ENCODE data around the gene MATCAP1. TPM values are rescaled to one million over a fixed set of nuclear protein-coding genes. Genes with fewer than 3 reads are reported as not detected.

Gene MATCAP1
- total and polyA plus RNA-seq, 2 of the 13 experiments (the other 11 are each of a cell fraction or from before 2014, with no cell fraction given), result 11.2 to 24.5 TPM

DNA sequence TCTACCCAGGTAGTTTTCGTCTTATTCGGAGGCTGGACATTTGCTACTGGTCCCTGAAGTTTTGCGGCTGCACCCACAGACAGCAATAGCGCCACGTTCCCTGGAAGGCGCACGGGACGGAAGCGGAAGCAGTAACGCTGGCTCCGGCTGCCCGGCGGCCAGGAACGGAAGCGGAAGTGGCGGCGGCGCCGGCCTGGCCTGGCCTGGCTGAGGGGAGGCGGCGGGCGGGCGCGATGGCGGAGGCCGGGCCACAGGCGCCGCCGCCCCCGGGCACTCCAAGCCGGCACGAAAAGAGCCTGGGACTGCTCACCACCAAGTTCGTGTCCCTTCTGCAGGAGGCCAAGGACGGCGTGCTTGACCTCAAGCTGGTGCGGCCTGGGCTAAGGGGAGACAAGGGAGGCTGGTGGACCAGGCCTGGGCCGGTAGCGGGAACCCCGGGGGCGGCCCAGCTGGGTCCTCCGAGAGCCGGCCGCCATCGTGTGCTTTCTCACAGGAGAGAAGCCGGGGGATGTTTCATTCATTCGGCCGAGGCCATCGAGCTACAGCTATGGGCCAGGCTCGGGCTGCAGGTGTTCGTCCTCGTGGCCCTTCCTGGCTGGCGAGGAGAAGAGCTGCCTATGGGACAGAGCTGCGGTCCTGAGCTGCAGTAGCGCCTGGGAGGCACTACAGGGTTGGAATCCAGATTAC lies 8.4 kb upstream of the MATCAP1 start, which contains the start of gene E2F4 (continued):
- TF ChIP-seq ZBTB34 (CRISPR knock-in tag; IDR thresholded peaks at IDR 0.05) (no peak), ZFP41 (CRISPR knock-in tag; IDR thresholded peaks at IDR 0.05; ENCODE audit: borderline replicate concordance) (peak; percentile 62; the same call in 1 of the 2 replicates), ZMYM3 (CRISPR knock-in tag; IDR thresholded peaks at IDR 0.05) (peak; percentile 88), FOXC1 (CRISPR knock-in tag; IDR thresholded peaks at IDR 0.05; ENCODE audit: borderline replicate concordance) (peak; percentile 86), ZFYVE20 (CRISPR knock-in tag; IDR thresholded peaks at IDR 0.05; ENCODE audit: borderline replicate concordance, low read depth) (no peak), MLLT10 (CRISPR knock-in tag; IDR thresholded peaks at IDR 0.05) (no peak), GMEB2 (CRISPR knock-in tag; IDR thresholded peaks at IDR 0.05; ENCODE audit: low read depth) (no peak), ZNF274 (CRISPR knock-in tag; IDR thresholded peaks at IDR 0.05) (0 out of 2 replicates have a peak, but pooled peaks have one; percentile 39), ZNF598 (CRISPR knock-in tag; IDR thresholded peaks at IDR 0.05; ENCODE audit: borderline replicate concordance) (peak; percentile 61; the same call in 1 of the 2 replicates), MTF2 (CRISPR knock-in tag; IDR thresholded peaks at IDR 0.05; ENCODE audit: borderline replicate concordance) (no peak), ATF1 (CRISPR knock-in tag; IDR thresholded peaks at IDR 0.05) (no peak), NFE2 (CRISPR knock-in tag; IDR thresholded peaks at IDR 0.05) (no peak), HCFC1 (IDR thresholded peaks at IDR 0.05; ENCODE audit: low read depth, low read length) (peak; percentile 77), ZNF879 (CRISPR knock-in tag; IDR thresholded peaks at IDR 0.05) (no peak), DPF2 (CRISPR knock-in tag; IDR thresholded peaks at IDR 0.05; ENCODE audit: borderline replicate concordance, low read depth) (no peak), ZSCAN22 (CRISPR knock-in tag; IDR thresholded peaks at IDR 0.05) (peak; percentile 96), SALL2 (CRISPR knock-in tag; IDR thresholded peaks at IDR 0.05) (peak; percentile 95), ZSCAN25 (CRISPR knock-in tag; IDR thresholded peaks at IDR 0.05) (no peak; the same call in 1 of the 2 replicates), EED (CRISPR knock-in tag; IDR thresholded peaks at IDR 0.05) (peak; percentile 76), SP2 (CRISPR knock-in tag; IDR thresholded peaks at IDR 0.05) (peak; percentile 71), CBX2 (IDR thresholded peaks at IDR 0.05; ENCODE audit: low read depth, low read length) (no peak), CBX2 (CRISPR knock-in tag; IDR thresholded peaks at IDR 0.05; ENCODE audit: low read depth) (no peak), ZNF17 (CRISPR knock-in tag; IDR thresholded peaks at IDR 0.05) (no peak), SATB2 (CRISPR knock-in tag; IDR thresholded peaks at IDR 0.05) (0 out of 2 replicates have a peak, but pooled peaks have one; percentile 26), JUND (CRISPR knock-in tag; IDR thresholded peaks at IDR 0.05) (no peak)
- TF ChIP-seq, protein P1, sequence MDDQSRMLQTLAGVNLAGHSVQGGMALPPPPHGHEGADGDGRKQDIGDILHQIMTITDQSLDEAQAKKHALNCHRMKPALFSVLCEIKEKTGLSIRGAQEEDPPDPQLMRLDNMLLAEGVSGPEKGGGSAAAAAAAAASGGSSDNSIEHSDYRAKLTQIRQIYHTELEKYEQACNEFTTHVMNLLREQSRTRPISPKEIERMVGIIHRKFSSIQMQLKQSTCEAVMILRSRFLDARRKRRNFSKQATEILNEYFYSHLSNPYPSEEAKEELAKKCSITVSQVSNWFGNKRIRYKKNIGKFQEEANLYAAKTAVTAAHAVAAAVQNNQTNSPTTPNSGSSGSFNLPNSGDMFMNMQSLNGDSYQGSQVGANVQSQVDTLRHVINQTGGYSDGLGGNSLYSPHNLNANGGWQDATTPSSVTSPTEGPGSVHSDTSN (CRISPR knock-in tag; IDR thresholded peaks at IDR 0.05; ENCODE audit: borderline replicate concordance), result 0 out of 2 replicates have a peak, but pooled peaks have one; percentile 20
- TF ChIP-seq, protein P2, sequence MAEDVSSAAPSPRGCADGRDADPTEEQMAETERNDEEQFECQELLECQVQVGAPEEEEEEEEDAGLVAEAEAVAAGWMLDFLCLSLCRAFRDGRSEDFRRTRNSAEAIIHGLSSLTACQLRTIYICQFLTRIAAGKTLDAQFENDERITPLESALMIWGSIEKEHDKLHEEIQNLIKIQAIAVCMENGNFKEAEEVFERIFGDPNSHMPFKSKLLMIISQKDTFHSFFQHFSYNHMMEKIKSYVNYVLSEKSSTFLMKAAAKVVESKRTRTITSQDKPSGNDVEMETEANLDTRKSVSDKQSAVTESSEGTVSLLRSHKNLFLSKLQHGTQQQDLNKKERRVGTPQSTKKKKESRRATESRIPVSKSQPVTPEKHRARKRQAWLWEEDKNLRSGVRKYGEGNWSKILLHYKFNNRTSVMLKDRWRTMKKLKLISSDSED (CRISPR knock-in tag; IDR thresholded peaks at IDR 0.05), result peak; percentile 80

All from HepG2 (cell line).